Measurements from ENCODE around the gene HDAC5. TPM values are rescaled to one million over a fixed set of nuclear protein-coding genes. Genes with fewer than 3 reads are reported as not detected.

The HDAC5 gene
- total RNA-seq, 3 donors from 2014 or later = 66.5 to 79.3 (median 75.4) TPM

DNA sequence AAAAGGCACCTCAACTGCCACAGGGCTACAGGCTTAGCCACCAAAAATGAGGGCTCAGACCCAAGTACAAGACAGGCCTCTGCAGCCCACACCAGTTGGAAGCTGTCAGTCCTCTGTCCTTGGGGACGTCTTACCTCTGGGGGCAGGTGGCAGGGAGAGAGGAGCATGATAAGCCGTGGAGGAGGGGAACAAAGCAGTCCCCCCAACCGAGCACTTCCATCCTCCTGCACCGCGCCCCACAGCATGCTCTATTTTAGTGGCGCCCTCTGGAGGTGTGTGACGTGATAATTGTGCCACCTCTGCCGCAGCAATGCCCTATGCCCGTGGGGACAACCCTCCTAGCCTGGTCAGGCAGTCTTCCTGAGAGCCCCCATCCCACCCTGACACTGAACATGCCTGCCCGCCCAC lies 39.3 kb downstream of the HDAC5 start:
- no peak for TF ChIP-seq POLR2AphosphoS5 (IDR thresholded peaks at IDR 0.05)
- TF ChIP-seq CTCF (IDR thresholded peaks at IDR 0.05) = no peak
- TF ChIP-seq POLR2A (IDR thresholded peaks at IDR 0.05) = no peak

DNA sequence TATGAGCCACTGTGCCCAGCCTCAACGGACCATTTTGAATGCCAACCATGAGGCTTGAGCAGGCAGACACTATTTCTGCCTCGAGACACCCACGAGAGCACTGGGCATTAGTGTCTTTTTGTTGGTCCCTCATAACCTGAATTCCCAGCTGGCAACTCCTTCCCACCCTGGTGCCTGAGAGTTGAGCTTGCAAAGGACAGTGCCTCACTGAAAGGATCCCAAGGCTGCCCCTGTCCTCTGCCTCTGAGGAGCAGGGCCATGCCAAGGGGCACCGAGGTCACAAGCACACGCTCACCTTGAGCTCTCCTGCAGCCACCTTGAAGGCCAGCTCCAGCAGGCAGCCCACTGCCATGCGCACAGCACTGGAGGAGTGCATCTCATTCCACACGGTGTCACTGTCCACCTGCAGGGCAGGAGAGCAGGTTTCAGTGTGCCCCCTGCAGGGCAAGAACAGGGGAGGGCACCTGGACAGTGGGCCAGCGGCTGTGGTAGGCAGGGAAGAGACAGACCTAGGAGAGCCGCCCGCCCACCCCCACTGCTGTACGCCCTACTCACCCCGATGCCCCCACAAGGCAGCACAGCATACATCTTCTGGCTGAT lies 40.1 kb downstream of the HDAC5 start:
- H3K36me3 ChIP-seq = peaks cover under 1% of the 10 kb centered on the region
- no peak overlapping the region for H3K27ac ChIP-seq
- TF ChIP-seq CTCF (IDR thresholded peaks at IDR 0.05) = no peak
- no peak for TF ChIP-seq POLR2AphosphoS5 (IDR thresholded peaks at IDR 0.05)
- TF ChIP-seq POLR2A (IDR thresholded peaks at IDR 0.05) = no peak
- H3K27me3 ChIP-seq = no peaks in the 10 kb centered on the region
- intact Hi-C loops (cut with DNase I; ENCODE audit: low total_unique reads) = no loop called here
- H3K4me1 ChIP-seq = peaks cover 0 to 7% of the 10 kb centered on the region in 2 donors
- no peak for DNase-seq (ENCODE audit: low spot score in 2 of 2)
- no peaks in the 10 kb centered on the region for H3K9me3 ChIP-seq
- H3K4me3 ChIP-seq = no peak overlapping the region

More for the DNA sequence above, 39.3 kb downstream of the HDAC5 start:
- no peaks in the 10 kb centered on the region for H3K9me3 ChIP-seq
- no peaks in the 10 kb centered on the region for H3K27me3 ChIP-seq
- DNase-seq (ENCODE audit: low spot score in 2 of 2) = no peak
- H3K4me3 ChIP-seq = no peak overlapping the region
- H3K36me3 ChIP-seq = no peaks in the 10 kb centered on the region
- intact Hi-C loops (cut with DNase I; ENCODE audit: low total_unique reads) = no loop called here
- peaks cover 0 to 7% of the 10 kb centered on the region in 2 donors for H3K4me1 ChIP-seq
- H3K27ac ChIP-seq = no peak overlapping the region

DNA sequence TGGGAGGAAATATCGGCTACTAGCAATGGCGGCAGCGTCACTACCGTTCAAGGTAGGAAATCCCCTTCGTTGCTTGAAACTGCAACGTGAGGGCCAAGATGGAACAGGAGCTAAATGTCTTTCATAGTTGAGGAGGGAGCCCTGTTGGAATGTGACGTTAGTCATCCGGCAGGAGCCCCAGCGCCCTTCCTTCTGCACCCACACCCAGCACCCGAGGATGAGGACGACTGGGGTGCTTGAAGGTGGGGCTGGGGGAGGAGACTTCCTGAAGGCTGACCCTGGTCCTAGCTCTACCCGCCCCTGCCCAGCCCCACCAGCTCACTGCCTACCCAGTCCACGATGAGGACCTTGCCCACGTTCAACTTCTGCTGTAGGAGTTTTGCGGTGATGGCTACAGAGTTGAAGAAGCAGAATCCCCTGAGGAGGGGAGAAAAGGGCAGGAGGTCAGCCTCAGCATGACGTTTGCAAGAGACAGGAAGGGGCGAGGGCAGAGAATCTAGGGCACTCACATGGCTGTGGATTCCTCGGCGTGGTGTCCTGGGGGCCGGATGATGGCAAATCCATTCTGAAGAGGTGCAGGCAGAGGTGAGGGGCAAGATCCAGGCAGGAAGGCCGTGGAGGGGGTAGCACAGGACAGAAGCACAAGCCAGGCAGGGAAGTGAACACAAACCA lies 41.0 kb downstream of the HDAC5 start:
- Histone ChIP-seq H3K4me1 (peaks cover 0 to 5% of the 10 kb centered on the region in 2 donors), H3K9me3 (no peaks in the 10 kb centered on the region), H3K4me3 (no peak overlapping the region), H3K27ac (no peak overlapping the region), H3K27me3 (no peaks in the 10 kb centered on the region), H3K36me3 (peaks cover 3% of the 10 kb centered on the region)
- intact Hi-C loops (cut with DNase I; ENCODE audit: low total_unique reads) = no loop called here
- no peak for DNase-seq (ENCODE audit: low spot score in 2 of 2)
- TF ChIP-seq CTCF (IDR thresholded peaks at IDR 0.05) (no peak), POLR2A (IDR thresholded peaks at IDR 0.05) (no peak)

- DNase-seq (ENCODE audit: low spot score in 2 of 2) = no peak
- H3K27me3 ChIP-seq = no peaks in the 10 kb centered on the region
- no peak overlapping the region for H3K4me3 ChIP-seq
- no peaks in the 10 kb centered on the region for H3K9me3 ChIP-seq
- no peak overlapping the region for H3K27ac ChIP-seq
- no peak for TF ChIP-seq POLR2AphosphoS5 (IDR thresholded peaks at IDR 0.05)
- TF ChIP-seq CTCF (IDR thresholded peaks at IDR 0.05) = no peak
- TF ChIP-seq POLR2A (IDR thresholded peaks at IDR 0.05) = no peak
- peaks cover 3% of the 10 kb centered on the region for H3K36me3 ChIP-seq
- intact Hi-C loops (cut with DNase I; ENCODE audit: low total_unique reads) = no loop called here
- H3K4me1 ChIP-seq = no peaks in the 10 kb centered on the region
These were observed 41.8 kb downstream of the HDAC5 start for GRCh38 chr17:44081681-44082080.

Data from breast epithelium (tissue), 4 donors.